HCT116 (cell line): ENCODE measurements around the gene ANKS4B.

ENCODE experiments used
- CEBPB ChIP-seq: IDR thresholded peaks from 2 replicates; pipeline ENCODE4 v1.6.1; 2012; ENCODE audit warnings: low read depth
- CTCF ChIP-seq, 3 experiments: fragments of 200-600 bp in 1 of 3; sonication (generic) in 1 of 3; IDR thresholded peaks in 2 of 3; conservative IDR thresholded peaks in 1 of 3; 2 replicates each; pipeline ENCODE4 v1.5.1; 2012 to 2017; ENCODE audit warnings: low read depth in 2 of 3, low read length in 2 of 3, antibody characterized with exemption in 1 of 3, borderline replicate concordance in 1 of 3, control low read depth in 1 of 3, mild to moderate bottlenecking in 1 of 3, mixed read lengths in 1 of 3, mixed run types in 1 of 3, moderate library complexity in 1 of 3; ENCODE audit not compliant: insufficient read depth in 1 of 3
- ELF1 ChIP-seq: IDR thresholded peaks from 2 replicates; pipeline ENCODE4 v1.6.1; 2012; ENCODE audit warnings: low read depth, borderline replicate concordance
- EZH2 ChIP-seq: fragments of 200-600 bp; sonication (generic); IDR thresholded peaks from 2 replicates; pipeline ENCODE4 v1.6.1; 2017; ENCODE audit warnings: antibody characterized with exemption, mixed run types
- EZH2phosphoT487 ChIP-seq: fragments of 200-600 bp; IDR thresholded peaks from 2 replicates; pipeline ENCODE4 v1.6.1; 2018; ENCODE audit warnings: antibody characterized with exemption, borderline replicate concordance
- MAX ChIP-seq: IDR thresholded peaks from 2 replicates; pipeline ENCODE4 v1.6.1; 2012
- POLR2A ChIP-seq: IDR thresholded peaks from 2 replicates; pipeline ENCODE4 v1.7.0; 2011; ENCODE audit warnings: borderline replicate concordance; ENCODE audit not compliant: insufficient read depth, insufficient read length; ENCODE audit errors: extremely low read depth
- POLR2AphosphoS5 ChIP-seq: IDR thresholded peaks from 2 replicates; pipeline ENCODE4 v1.6.1; 2011; ENCODE audit warnings: mild to moderate bottlenecking, low read depth, low read length, moderate library complexity
- SIN3A ChIP-seq: IDR thresholded peaks from 2 replicates; pipeline ENCODE4 v1.6.1; 2012; ENCODE audit warnings: low read depth
- SP1 ChIP-seq: IDR thresholded peaks from 2 replicates; pipeline ENCODE4 v1.6.1; 2012; ENCODE audit warnings: low read depth
- YY1 ChIP-seq: IDR thresholded peaks from 2 replicates; pipeline ENCODE4 v1.6.1; 2011; ENCODE audit warnings: low read length, low read depth, moderate library complexity, mild to moderate bottlenecking; ENCODE audit not compliant: insufficient replicate concordance; ENCODE audit errors: extremely low read depth
- ZNF274 ChIP-seq: fragments of 200-500 bp; sonication (Bioruptor generic); IDR thresholded peaks from 2 replicates; pipeline ENCODE4 v1.6.1; 2014; ENCODE audit warnings: mild to moderate bottlenecking, low read depth, low read length, inconsistent platforms
- TF ChIP-seq, protein P1 (sequence below): IDR thresholded peaks from 2 replicates; pipeline ENCODE4 v1.6.1; 2011; ENCODE audit warnings: mild to moderate bottlenecking, low read length, moderate library complexity; ENCODE audit not compliant: insufficient replicate concordance; ENCODE audit errors: extremely low read depth

DNA sequence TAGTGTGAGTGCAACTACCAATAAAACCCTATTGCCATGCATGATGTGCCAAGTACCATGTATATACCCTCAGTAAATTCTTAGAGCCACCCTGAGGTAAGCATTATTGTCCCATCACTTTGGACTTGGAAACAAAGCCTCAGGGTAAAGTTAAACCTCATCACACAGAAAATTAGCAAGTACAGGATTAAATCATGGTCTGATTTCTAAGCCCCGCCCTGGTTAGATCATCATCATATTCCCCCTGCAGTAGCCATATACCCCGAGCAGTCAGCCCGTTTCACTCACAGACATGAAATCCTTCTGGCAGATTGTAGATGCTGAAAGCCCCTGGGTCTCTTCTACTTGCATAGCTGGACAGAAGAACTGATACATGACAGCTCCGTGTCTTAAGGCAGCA is 26.9 kb upstream of the ANKS4B start:
- no peak for TF ChIP-seq CEBPB
- TF ChIP-seq CTCF (IDR thresholded peaks at IDR 0.05 in 2 of 3, conservative IDR thresholded peaks at IDR 0.05 in 1 of 3; ENCODE audit: borderline replicate concordance in 1 of 3, insufficient read depth in 1 of 3, low read depth in 2 of 3, low read length in 2 of 3), result no peak
- no peak for TF ChIP-seq YY1
- no peak for TF ChIP-seq POLR2AphosphoS5
- TF ChIP-seq POLR2A, result no peak
- TF ChIP-seq MAX, result no peak
- TF ChIP-seq EZH2, result no peak
- TF ChIP-seq, protein P1, sequence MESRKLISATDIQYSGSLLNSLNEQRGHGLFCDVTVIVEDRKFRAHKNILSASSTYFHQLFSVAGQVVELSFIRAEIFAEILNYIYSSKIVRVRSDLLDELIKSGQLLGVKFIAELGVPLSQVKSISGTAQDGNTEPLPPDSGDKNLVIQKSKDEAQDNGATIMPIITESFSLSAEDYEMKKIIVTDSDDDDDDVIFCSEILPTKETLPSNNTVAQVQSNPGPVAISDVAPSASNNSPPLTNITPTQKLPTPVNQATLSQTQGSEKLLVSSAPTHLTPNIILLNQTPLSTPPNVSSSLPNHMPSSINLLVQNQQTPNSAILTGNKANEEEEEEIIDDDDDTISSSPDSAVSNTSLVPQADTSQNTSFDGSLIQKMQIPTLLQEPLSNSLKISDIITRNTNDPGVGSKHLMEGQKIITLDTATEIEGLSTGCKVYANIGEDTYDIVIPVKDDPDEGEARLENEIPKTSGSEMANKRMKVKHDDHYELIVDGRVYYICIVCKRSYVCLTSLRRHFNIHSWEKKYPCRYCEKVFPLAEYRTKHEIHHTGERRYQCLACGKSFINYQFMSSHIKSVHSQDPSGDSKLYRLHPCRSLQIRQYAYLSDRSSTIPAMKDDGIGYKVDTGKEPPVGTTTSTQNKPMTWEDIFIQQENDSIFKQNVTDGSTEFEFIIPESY, result no peak
- no peak for TF ChIP-seq SP1
- TF ChIP-seq ELF1, result no peak
- TF ChIP-seq ZNF274, result no peak
- no peak for TF ChIP-seq EZH2phosphoT487
- no peak for TF ChIP-seq SIN3A
